Keratinocyte (primary cell): ENCODE data around the gene TM2D3. TPM values are rescaled to one million over a fixed set of nuclear protein-coding genes. Genes with fewer than 3 reads are reported as not detected.

Experiments used
- DNase-seq: peaks from one replicate; pipeline ENCODE4 v3.0.0-alpha.2; 2011; ENCODE audit warnings: low read depth, missing footprints, low spot score
- FAIRE-seq: peaks from 2 replicates; lab custom pipeline; 2011; peaks lifted over from hg19 to GRCh38; lab: Jason Lieb, UNC
- H2AFZ ChIP-seq: 2 replicates; pipeline ENCODE4 v1.6.0; 2012; ENCODE audit warnings: low read length, control low read depth, inconsistent platforms; ENCODE audit not compliant: control insufficient read depth
- H3K27ac ChIP-seq: 2 replicates; pipeline ENCODE4 v1.5.1; 2011; ENCODE audit warnings: low read length; ENCODE audit not compliant: control insufficient read depth, insufficient read depth
- H3K27me3 ChIP-seq: 3 replicates; pipeline ENCODE4 v1.6.0; 2011; ENCODE audit warnings: low read length; ENCODE audit not compliant: control insufficient read depth, insufficient read depth; ENCODE audit errors: extremely low read depth
- H3K36me3 ChIP-seq, 2 experiments: 2 replicates in 1 of 2; 3 replicates in 1 of 2; pipeline ENCODE4 v1.5.1; 2011; ENCODE audit warnings: low read length in 2 of 2, mild to moderate bottlenecking in 1 of 2; ENCODE audit not compliant: control insufficient read depth in 2 of 2, insufficient read depth in 2 of 2; ENCODE audit errors: extremely low read depth in 1 of 2
- H3K4me1 ChIP-seq: 3 replicates; pipeline ENCODE4 v1.5.1; 2011; ENCODE audit warnings: low read length; ENCODE audit not compliant: control insufficient read depth, insufficient read depth; ENCODE audit errors: extremely low read depth
- H3K4me2 ChIP-seq: 3 replicates; pipeline ENCODE4 v1.6.0; 2011; ENCODE audit warnings: low read depth, low read length; ENCODE audit not compliant: control insufficient read depth, insufficient read depth; ENCODE audit errors: extremely low read depth
- H3K4me3 ChIP-seq, 3 experiments: fragments of 200-600 bp in 1 of 3; sonication (generic) in 1 of 3; 2 replicates in 2 of 3; 3 replicates in 1 of 3; pipeline ENCODE4 v1.5.1; 2011 to 2016; ENCODE audit warnings: low read length in 3 of 3, mild to moderate bottlenecking in 3 of 3, control low read depth in 2 of 3, inconsistent platforms in 1 of 3, low read depth in 1 of 3, mixed read lengths in 1 of 3, mixed run types in 1 of 3, moderate library complexity in 1 of 3; ENCODE audit not compliant: control insufficient read depth in 2 of 3, insufficient read depth in 2 of 3; ENCODE audit errors: extremely low read depth in 1 of 3
- H3K79me2 ChIP-seq: 2 replicates; pipeline ENCODE4 v1.6.0; 2012; ENCODE audit warnings: low read length; ENCODE audit not compliant: control insufficient read depth, insufficient read depth
- H3K9ac ChIP-seq: 3 replicates; pipeline ENCODE4 v1.6.0; 2011; ENCODE audit warnings: low read length; ENCODE audit not compliant: control insufficient read depth, insufficient read depth; ENCODE audit errors: extremely low read depth
- H3K9me1 ChIP-seq: 3 replicates; pipeline ENCODE4 v1.6.0; 2011; ENCODE audit warnings: low read length; ENCODE audit not compliant: control insufficient read depth, insufficient read depth; ENCODE audit errors: extremely low read depth
- H3K9me3 ChIP-seq: 2 replicates; pipeline ENCODE4 v1.5.1; 2012; ENCODE audit warnings: low read depth, low read length; ENCODE audit not compliant: control insufficient read depth
- H4K20me1 ChIP-seq: 3 replicates; pipeline ENCODE4 v1.6.0; 2011; ENCODE audit warnings: low read length; ENCODE audit not compliant: control insufficient read depth, insufficient read depth; ENCODE audit errors: extremely low read depth
- CTCF ChIP-seq, 3 experiments: IDR thresholded peaks in 1 of 3; conservative IDR thresholded peaks in 1 of 3; optimal IDR thresholded peaks in 1 of 3; 2 replicates in 2 of 3; 3 replicates in 1 of 3; pipeline versions ENCODE3 to v1.5.1; 2011; ENCODE audit warnings: low read length in 3 of 3, mild to moderate bottlenecking in 3 of 3, moderate library complexity in 2 of 3, control low read depth in 1 of 3, inconsistent platforms in 1 of 3; ENCODE audit not compliant: insufficient read depth in 2 of 3; ENCODE audit errors: extremely low read depth in 1 of 3
- EZH2 ChIP-seq: IDR thresholded peaks from one replicate; pipeline ENCODE4 v1.6.1; 2012; ENCODE audit warnings: inconsistent platforms, mild to moderate bottlenecking, low read length, moderate library complexity
- dilution Hi-C: fragments of 300-500 bp; cut with MboI; formaldehyde crosslinking; loops from one replicate; pipeline ENCODE4 v1.7.0; 2020; ENCODE audit warnings: low sequenced_read_pairs; ENCODE audit not compliant: extremely low pct_ligation_motif_present
- polyA plus RNA-seq, 5 experiments: library from polyadenylated mRNA; depleted of rRNA in 3 of 5; stranded (reverse) in 3 of 5; stranded (forward) in 1 of 5; unstranded in 1 of 5; fragments of >200 nt; gene quantifications; 1 replicate in 1 of 5; 2 replicates in 3 of 5; 3 replicates in 1 of 5; pipeline versions ENCODE4 v1.2.1 to v1.2.3, GENCODE V29; 2011 to 2012; ENCODE audit warnings: missing spikeins in 2 of 5, low read depth in 1 of 5, low replicate concordance in 1 of 5

The TM2D3 gene
- polyA plus RNA-seq, 1 donor (not counting 4 experiments of a cell fraction or from before 2014, with no cell fraction given), result 56.7 TPM

- no peak overlapping the region for H3K27ac ChIP-seq
- no peaks in the 10 kb centered on the region for H3K36me3 ChIP-seq
- no peaks in the 10 kb centered on the region for H3K9me3 ChIP-seq
- H3K79me2 ChIP-seq, result no peaks in the 10 kb centered on the region
- H3K4me2 ChIP-seq, result no peak overlapping the region
- peaks cover 1% of the 10 kb centered on the region for H3K27me3 ChIP-seq
- no peak for DNase-seq
- no peaks in the 10 kb centered on the region for H4K20me1 ChIP-seq
- no peak for TF ChIP-seq EZH2
- no peak for TF ChIP-seq CTCF (optimal IDR thresholded peaks at IDR 0.05 in 1 of 3, IDR thresholded peaks at IDR 0.05 in 1 of 3, conservative IDR thresholded peaks at IDR 0.05 in 1 of 3; ENCODE audit: extremely low read depth in 1 of 3, insufficient read depth in 2 of 3, low read length in 3 of 3)
- H2AFZ ChIP-seq, result no peak overlapping the region
- H3K4me3 ChIP-seq, result no peak overlapping the region
- no peak overlapping the region for H3K9ac ChIP-seq
- no peak for FAIRE-seq
- H3K4me1 ChIP-seq, result peaks cover 8% of the 10 kb centered on the region
- H3K9me1 ChIP-seq, result no peaks in the 10 kb centered on the region
- dilution Hi-C loops, result no loop called here
These were observed 31.5 kb downstream of the TM2D3 start for GRCh38 chr15:101620671-101621070.

- Histone ChIP-seq H3K9me3 (no peaks in the 10 kb centered on the region), H3K4me2 (no peak overlapping the region), H3K9me1 (no peaks in the 10 kb centered on the region), H3K4me1 (peaks cover 8% of the 10 kb centered on the region), H4K20me1 (no peaks in the 10 kb centered on the region), H2AFZ (no peak overlapping the region), H3K27ac (no peak overlapping the region), H3K36me3 (no peaks in the 10 kb centered on the region), H3K27me3 (peaks cover 12% of the 10 kb centered on the region), H3K79me2 (no peaks in the 10 kb centered on the region), H3K9ac (no peak overlapping the region), H3K4me3 (no peak overlapping the region)
- TF ChIP-seq CTCF (optimal IDR thresholded peaks at IDR 0.05 in 1 of 3, IDR thresholded peaks at IDR 0.05 in 1 of 3, conservative IDR thresholded peaks at IDR 0.05 in 1 of 3; ENCODE audit: extremely low read depth in 1 of 3, insufficient read depth in 2 of 3, low read length in 3 of 3) (no peak), EZH2 (no peak)
- DNase-seq (no peak), FAIRE-seq (no peak)
- dilution Hi-C loops, result no loop called here
These were observed 32.6 kb downstream of the TM2D3 start for GRCh38 chr15:101619615-101619865.
